Activated effector memory CD4-positive, alpha-beta T cell treated with anti-CD3 and anti-CD28 coated beads, Interleukin-2, amount 50 U/mL, for 16 hours (primary cell): ENCODE results near the gene CADM4.
"Not testable (repeated sequence)": the region's sequence is repeated elsewhere in the genome, so short reads cannot be mapped to it uniquely, and the experiment has no call there.

ENCODE experiments used
- DNase-seq: peaks from one replicate; pipeline ENCODE4 v3.0.0-alpha.2; 2020

The CADM4 gene

DNA sequence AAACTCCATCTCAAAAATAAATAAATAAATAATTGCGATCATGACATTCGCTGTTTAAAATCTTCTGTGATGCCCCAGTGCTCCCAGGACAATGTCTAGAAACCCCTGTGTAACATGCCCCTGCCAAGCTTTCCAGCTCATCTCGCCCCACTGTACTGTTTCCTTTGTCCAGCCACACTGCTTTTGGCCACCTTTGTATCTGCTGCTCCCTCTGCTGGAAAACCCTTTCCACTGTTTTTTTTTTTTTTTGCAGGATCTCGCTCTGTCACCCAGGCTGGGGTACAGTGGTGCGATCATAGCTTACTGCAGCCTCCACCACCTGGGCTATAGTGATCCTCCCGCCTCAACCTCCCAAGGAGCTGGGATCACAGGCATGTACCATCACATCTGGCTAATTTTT lies 22.8 kb upstream of the CADM4 start:
- DNase-seq, result no peak

DNA sequence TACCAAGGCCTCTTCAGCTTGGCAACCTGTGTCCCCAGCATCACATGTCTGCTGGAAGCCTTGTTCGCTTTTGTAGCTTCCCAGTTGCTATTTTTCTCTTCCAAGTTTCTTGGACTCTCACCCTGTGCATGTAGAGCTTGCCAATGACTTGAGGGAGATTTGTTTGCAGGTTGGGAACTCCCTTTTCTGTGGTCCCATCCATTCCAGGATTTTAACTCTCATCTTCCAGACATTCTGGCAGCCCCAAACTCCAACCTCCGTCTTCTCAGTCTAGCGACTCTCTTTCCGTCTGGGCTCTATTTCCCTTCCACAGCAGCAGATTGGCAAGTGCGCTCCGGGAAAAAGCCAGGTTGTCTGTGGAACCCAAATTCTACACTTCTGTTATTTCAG lies 21.3 kb upstream of the CADM4 start:
- DNase-seq, result no peak

DNA sequence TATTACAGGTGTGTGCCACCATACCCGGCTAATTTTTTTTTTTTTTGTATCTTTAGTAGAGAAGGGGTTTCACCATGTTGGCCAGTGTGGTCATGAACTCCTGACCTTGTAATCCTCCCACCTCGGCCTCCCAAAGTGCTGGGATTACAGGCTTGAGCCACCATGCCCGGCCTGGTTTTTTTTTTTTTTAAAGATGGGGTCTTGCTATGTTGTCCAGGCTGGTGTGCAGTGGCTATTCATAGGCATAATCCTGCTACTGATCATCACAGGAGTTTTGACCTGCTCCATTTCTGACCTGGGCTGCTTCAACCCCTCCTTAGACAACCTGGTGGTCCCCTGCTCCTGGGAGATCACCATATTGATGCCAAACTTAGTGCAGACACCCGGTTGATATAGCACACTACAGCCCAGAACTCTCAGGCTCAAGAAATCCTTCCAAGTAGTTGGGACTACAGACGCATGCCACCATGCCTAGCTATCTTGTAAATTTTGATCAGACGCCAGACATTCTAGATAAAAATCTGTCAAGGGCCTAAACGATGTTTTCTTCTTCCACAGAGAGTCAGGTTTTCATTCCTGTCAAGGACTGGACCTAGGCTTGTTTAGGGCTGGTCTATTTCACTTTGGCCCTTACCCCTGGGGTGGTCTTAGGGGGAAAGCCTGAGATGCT lies 20.8 kb upstream of the CADM4 start:
- no peak for DNase-seq

DNA sequence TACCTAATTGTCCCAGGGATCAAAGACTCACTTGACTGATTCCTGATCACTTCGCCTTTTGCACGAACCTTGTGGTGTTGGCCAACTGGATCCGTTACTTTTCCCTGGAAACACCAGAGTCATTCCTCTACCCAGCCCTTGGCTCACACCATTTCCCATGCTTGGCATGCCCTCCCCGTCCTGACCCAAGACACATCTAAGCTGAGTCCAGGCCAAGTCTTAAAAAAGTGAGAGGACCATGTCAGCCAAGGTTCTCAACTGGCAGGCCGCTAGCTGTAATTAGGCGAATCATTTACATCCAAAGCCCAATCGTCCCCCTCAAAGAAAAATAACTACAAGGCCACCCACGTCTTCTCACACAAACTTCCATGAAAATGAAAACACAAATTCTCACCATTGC lies 18.8 kb upstream of the CADM4 start:
- DNase-seq, result no peak

DNA sequence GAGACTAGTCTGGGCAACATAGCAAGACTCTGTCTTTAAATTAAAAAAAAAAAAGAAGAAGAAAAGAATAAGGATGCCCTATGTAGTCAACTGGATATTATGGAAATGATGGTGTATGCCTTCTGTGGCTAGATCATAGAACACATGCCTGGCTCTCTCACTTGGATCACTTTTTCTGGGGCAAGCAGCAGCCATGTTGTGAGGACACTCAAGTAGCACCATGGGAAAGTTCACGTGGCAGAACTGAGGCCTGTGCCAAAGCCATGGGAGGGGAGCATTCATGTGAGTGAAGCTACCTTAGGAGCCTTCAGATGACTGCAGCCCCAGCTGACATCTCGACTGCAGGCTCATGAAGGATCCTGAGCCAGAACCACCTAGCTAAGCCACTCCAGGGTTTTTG lies 18.4 kb upstream of the CADM4 start:
- no peak for DNase-seq

DNA sequence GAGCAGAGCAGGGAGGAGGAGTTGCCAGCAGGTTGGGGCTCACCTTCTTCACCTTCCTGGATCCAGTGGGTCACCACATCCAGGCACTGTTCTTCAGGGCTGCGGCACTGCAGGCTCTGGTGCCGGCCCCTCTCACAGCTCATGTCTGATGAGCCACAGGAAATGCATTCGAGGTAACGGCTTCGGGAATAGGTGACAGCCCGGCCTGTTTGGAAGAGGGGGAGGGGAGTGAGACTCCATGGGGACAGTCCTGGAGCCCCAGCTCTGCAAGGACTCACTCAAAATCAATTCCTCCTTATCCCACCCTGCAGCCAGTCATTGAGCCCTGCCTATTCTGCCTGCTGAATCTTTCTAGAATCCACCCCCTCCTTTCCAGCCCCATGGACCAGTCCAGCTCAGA lies 16.8 kb upstream of the CADM4 start:
- no peak for DNase-seq

DNA sequence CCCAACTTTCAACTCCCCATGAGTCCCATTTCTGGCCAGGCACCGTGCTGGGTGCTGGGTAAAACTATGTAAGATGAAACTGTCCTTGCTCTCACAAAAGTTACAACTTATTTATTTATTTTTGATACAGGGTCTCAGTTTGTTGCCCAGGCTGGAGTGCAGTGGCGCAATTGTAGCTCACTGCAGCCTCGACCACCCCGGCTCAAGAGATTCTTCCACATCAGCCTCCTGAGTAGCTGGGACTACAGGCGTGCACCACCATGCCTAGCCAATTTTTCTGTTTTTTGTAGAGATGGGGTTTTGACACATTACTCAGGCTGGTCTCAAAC lies 12.9 kb upstream of the CADM4 start:
- no peak for DNase-seq

DNA sequence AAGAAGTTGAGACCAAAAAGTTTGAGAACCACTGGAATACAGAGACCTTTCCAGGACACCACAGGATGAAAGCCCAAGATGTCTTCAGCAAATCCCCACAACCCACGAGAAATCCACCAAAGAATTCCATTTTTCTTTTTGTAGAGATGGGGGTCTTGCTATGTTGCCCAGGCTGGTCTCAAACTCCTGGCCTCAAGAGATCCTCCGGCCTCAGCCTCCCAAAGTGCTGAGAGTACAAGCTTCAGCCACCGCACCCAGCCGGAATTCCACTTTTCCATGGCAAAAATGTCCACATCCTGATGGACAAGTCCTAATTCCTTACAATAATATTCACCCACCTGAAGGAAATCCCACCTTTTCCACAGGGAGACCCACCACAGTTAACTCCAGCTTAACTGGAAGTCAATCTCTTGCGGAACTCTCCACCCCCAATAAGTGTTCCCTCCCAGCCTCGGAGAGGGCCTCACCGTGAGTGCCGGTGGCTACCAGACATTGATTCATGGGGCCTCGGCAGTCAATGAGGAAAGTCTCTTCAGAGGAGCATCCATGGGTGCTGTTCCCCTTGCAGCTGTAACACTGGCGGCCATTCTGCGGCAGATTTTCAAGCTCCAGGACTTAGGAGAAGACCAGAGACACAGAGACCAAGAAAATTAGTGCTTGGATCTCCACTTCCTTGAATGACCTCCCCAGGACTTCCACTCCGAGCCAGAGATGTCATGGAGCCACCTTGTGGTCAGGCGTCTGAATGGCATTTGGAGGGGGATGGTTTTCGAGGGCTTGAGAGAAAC lies 12.3 kb upstream of the CADM4 start:
- DNase-seq, result peak; percentile 76

DNA sequence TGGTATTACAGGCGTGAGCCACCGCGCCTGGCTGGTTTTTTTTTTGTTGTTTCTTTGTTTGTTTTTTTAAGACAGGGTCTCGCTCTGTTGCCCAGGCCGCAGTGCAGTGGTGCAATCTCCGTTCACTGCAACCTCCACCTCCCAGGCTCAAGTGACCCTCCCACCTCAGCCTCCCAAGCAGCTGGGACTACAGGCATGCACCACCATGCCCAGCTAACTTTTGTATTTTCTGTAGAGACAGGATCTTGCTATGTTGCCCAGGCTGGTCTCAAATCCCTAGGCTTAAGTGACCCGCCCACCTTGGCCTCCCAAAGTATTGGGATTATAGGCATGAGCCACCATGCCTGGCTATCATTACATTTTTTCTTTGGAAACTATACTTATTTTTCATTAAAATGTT lies 10.6 kb upstream of the CADM4 start:
- DNase-seq, result not testable (repeated sequence)

DNA sequence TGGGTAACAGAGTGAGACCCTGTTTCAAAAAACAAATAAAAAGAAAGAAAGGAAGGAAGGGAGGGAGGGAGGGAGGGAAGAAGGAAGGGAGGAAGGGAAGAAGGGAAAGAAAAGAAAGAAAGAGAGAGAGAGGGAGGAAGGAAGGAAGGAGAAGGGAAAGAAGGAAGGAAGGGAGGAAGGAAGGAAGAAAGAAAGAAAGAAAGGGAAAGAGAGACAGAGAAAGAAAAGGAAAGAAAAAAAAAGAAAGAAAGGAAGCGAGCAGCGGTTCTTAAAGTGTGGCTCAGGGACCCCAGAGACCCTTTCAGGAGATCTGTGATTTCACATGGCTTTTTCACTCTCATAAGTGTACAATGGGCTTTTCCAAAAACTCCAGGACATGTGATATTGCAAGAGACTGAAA lies 9.9 kb upstream of the CADM4 start:
- DNase-seq, result no peak

DNA sequence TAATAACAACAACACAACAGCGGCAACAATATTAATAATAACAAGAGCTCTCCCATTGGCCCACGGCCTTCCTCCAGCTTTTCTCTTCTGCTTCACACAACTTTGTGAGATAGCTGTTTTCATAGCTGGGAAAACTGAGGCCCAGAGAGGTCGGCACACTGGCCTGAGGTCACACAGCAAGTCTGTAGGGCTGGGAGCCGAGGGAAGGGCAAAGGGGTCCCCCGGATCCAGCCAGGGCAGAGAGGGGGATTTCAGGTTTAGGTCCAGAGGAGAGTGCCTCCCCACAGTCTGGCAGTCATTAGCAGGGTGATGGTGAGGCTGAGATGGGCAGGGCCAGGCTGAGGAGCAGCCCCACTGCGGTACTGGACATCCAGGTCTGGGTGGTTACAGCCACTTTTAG lies 9.0 kb upstream of the CADM4 start:
- DNase-seq, result no peak

DNA sequence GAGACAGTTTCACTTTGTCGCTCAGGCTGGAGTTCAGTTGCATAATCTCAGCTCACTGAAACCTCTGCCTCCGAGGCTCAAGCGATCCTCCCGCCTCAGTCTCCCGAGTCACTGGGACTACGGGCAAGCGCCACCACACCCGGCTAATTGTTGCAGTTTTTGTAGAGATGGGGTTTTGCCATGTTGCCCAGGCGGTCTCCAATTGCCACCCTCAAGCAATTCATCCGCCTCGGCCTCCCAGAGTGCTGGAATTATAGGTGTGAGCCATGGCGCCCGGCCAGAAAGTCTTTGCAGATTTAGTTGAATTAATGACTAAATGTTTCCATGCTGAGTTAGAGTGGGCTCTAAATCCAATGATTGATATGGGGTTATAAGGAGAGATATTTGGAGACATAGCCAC lies 4.5 kb upstream of the CADM4 start:
- DNase-seq, result no peak

DNA sequence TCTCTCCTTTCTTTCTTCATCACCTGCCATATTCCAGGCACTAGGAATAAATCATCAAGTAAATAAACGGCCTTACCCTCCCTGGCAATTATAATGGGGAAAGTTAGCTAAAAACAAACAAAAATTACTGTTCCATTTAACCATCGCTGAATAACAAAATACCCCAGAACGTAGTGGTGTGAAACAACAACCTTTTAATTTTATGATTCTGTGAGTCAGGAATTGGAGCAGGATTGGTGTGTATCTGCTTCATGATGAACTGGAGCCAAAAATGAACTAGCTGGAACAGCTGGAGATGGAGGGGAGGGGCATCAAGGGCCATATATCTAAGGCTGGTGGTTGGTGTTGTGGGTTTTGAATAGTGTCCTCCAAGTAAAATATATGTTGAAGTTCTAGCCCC lies 3.7 kb upstream of the CADM4 start:
- DNase-seq, result no peak

DNA sequence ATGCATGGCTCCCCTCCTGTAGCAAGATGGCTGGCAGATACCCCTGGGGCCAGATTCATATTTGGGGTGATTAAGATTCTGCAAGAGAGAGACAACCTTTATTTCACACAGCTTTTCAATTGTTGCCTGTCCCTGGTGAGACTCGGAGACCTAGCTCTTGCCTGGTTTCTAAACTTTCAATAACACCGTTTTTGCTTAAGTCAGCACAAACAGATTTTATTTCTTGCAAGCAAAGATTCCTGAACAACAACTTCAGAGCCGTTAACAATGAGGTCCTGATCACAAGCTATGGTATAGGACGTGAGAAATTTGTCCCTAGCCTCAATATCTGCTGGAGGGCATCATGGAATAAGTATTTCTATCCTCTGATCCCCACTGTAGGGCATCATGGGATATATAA lies 2.9 kb upstream of the CADM4 start:
- DNase-seq, result no peak

DNA sequence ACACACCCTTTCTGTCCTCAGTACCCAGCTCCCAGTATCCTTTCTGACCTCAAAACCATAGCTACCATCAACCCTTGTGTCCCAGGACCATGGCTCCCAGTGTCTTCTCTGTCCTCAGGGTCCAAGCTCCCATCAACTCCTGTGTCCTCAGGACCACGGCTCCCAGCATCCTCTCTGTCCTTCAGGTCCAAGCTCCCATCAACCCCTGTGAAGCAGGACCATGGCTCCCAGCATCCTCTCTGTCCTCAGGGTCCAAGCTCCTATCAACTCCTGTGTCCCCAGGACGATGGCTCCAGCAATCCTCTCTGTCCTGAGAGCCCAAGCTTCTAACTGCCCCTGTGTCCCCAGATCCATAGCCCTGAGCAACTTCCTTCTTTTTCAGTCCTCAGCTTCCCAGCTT lies 1.7 kb upstream of the CADM4 start:
- no peak for DNase-seq

DNA sequence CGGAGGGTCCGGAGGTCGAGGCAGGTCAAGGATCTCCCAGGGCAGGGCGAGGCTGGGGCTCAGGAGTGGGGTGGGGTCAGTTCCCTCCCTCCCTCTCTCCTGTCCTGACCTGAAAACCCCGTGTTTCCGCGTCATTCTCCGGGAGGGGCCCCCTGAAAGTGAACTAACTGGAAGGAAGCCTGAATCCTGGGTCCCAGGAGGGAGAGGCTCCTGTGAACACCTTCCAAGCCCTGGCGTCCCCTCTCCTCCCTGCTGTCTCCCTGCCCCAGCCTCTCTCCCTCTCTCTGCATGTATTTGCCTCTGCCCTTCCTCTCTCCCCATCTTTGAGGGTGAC lies 741 bp upstream of the CADM4 start:
- no peak for DNase-seq

DNA sequence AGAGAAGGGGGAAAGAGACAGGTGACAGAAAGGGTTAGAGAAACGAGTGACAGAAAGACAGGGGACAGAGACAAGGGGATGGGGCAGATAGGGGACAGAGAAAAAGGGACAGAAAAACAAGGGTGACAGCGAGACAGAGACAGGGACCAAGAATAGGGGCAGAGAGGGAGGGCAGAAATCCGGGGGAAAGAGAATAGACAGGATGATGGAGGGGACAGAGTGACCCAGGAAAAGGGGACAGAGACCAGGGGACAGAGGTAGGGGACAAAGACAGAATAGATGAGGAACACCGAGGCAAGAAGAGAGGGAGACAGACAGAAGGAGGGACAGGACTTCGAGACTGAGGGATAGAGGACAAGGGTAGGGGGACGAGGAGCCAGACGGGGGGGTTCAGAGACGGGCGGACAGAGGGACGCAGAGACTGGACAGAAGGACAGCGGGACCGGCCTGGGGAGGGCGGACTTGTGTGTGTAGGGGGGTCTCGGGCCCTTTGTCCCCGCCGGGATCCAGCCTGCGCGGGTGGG lies 593 bp downstream of the CADM4 start:
- no peak for DNase-seq

DNA sequence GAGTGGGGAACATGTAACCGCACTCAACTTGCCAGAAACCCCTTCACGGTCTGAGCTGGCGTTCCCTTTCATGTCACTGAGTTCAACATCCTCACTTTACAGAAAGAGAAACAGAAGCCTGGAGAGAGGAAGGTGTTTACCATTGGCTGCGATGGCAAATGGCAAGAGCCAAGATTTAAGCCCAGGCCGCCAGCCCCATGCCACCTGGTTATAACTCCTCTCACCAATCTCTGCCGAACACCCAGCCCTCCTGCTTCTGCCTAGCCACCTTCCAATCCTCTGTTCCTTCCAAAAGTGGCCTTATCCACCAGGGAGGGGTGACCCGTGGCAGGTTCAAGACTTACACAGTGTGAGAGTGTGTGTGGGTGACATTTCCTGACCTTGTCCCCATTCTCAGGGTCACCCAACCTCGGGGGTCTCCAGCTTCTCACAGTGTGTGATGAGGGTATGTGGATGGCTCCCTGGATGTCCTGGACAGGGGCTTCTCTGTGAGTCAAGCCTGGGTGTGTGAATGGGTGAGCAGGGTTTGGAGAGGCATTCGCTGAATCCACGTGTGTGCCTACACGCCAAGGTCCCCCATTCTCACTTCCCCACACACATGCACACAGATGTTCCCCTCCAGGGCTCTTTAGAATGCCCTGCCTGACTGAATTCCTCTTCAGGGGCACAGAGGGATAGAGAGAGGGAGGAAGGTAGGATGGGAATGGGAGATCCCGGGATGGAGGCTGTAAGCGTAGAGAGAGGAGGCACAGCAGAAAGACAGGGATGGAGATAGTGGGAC lies 1.2 kb downstream of the CADM4 start:
- DNase-seq, result no peak

DNA sequence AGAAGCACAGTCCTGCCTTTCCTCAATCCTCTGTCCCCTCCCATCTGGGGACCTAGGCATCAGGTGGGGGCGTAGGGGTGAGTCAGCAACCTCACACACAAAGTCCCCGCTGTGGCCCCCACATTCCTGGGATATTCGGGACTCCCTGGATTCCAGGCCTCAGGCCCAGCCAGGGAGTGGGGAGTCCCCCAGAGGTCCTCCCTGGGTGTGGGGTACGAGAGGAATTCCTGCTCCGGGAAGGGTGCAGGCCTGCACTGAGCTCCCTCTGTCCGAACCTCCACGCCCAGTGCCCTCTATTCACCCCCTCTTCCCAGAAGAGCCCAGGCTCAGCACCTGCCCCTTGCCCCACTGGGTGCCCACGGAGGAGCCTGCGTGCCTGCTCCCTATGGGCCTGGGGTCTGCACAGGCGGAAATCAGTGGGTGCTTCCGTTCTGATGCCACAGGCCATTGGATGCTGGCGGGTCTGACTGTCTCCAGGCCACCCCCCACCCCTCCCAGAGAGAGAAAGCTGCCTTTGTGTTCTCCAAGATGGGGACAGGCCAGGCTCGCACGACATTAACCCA lies 3.4 kb downstream of the CADM4 start:
- no peak for DNase-seq

DNA sequence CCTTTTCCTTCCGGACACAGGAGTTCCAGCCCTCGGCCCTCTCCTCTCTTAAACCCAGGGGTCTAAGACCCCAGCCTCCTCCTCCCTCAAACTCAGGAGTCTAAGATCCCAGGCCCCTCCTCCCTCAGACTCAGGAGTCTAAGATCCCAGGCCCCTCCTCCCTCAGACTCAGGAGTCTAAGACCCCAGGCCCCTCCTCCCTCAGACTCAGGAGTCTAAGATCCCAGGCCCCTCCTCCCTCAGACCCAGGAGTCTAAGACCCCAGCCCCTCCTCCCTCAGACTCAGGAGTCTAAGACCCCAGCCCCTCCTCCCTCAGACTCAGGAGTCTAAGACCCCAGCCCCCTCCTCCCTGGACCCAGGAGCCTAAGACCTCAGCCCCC lies 4.1 kb downstream of the CADM4 start:
- DNase-seq, result not testable (repeated sequence)

DNA sequence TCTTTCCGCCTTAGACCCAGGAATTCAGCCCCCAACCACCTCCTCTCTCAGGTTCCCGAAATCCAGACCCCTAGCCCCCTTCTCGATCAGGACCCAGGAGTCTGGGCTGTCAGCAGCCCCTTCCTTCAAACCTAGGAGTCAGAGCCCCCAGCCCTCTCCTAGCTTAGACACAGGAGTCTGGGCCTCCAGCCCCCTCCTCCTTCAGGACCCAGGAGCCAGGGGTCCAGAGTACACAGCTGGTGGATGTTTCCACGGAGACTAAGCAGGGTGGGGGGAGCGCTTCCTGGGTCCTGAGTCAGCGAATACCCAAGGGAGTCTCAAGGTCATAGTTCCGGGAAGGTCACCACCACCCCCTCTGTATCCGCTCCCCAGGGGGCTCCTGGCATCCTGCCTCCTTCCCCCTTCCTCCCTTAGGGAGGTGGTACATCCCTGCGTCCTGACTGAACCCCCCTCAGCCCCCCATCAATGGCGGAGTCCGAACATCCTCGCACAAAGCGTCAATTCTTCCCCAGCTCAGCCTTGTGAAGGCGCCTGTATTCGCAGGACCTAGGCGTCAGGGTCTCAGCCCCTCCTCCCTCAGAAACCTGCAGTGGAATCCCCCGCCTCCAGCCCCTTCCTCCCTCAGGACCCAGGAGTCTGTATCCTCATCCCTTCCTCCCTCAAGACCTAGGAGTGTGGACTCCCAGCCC lies 4.6 kb downstream of the CADM4 start:
- no peak for DNase-seq

DNA sequence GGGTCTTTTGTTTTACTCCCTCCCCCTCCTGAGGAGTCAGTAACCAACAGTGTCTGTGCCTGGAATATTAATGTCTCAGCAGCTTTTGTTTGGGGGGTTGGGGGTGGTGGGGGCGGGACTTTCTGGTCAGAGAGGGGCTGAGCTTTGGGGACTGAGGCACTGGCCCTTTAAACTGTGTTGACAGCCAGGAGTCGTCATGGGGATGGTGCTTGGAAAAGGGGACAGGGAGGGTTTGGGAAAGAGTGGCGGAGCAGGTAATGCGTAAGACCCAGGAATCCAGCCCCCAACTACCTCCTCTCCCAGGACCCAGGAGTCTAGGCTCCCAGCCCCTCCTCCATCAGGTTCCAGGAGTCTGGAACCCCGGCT lies 5.2 kb downstream of the CADM4 start:
- no peak for DNase-seq

DNA sequence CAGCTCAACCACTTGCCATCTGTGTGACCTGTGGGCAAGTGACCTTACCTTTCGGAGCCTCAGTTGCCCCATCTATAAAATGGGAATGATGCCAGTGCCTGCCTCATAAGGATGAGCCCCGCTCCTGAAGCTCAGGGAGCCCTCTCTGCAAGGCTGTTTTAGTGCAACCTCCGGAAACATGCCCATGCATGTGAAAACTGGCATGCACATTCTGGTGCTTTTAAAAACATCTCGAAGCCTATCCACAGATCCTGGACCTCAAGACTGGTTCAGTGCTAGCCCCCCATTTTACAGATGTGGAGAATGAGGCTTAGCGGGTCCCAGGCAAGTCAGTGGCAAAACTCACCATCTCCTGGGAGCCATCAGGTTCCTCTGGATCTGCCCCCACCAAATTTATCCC lies 5.6 kb downstream of the CADM4 start:
- no peak for DNase-seq
